ENCODE measurements around the gene ABHD8. TPM values are rescaled to one million over a fixed set of nuclear protein-coding genes. Genes with fewer than 3 reads are reported as not detected.
A peak's percentile ranks its signal among the peaks of the same experiment; 100 is the strongest.

The ABHD8 gene
- total and polyA plus RNA-seq, 2 of the 13 experiments (the other 11 are each of a cell fraction or from before 2014, with no cell fraction given), result 6.3 to 7.2 TPM

DNA sequence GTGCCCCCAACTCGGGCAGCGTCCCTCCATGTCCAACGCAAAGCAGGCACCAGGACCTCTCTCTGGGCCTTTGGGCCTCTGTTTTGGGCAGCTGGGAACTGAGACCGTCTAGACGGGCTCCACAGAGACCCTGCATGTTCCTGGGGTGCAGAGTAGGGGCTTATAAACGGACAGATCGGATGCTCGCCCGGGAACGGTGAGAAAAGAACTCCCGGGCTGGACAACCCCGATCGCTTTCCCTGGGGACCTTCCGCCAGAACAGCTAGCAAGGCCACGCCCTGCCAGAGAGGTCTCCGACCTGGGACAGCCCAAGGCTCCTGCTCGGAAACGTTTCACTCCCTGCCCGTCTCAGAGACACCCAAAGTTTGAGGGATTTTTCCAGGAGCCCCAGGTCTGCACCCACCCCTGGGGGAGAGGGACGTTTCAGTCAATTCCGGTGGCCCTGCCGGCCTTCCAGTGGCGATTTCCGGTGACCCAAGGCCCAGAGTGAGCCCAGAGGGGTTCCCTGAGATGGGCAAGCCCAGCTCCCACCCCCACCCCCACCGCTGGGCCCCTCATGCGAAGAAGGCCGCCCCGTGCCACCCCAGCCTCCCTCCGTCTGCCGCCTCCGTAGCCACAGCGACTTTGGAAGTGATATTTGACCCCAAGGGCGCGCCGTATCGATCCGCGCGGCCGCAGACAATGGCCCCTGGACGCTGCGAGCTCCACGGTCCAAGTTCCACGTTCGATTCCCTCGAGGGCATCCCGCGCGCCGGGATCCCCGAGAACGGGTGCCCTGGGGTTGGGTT, 59.2 kb downstream of the ABHD8 start (continued):
- TF ChIP-seq, protein P1, sequence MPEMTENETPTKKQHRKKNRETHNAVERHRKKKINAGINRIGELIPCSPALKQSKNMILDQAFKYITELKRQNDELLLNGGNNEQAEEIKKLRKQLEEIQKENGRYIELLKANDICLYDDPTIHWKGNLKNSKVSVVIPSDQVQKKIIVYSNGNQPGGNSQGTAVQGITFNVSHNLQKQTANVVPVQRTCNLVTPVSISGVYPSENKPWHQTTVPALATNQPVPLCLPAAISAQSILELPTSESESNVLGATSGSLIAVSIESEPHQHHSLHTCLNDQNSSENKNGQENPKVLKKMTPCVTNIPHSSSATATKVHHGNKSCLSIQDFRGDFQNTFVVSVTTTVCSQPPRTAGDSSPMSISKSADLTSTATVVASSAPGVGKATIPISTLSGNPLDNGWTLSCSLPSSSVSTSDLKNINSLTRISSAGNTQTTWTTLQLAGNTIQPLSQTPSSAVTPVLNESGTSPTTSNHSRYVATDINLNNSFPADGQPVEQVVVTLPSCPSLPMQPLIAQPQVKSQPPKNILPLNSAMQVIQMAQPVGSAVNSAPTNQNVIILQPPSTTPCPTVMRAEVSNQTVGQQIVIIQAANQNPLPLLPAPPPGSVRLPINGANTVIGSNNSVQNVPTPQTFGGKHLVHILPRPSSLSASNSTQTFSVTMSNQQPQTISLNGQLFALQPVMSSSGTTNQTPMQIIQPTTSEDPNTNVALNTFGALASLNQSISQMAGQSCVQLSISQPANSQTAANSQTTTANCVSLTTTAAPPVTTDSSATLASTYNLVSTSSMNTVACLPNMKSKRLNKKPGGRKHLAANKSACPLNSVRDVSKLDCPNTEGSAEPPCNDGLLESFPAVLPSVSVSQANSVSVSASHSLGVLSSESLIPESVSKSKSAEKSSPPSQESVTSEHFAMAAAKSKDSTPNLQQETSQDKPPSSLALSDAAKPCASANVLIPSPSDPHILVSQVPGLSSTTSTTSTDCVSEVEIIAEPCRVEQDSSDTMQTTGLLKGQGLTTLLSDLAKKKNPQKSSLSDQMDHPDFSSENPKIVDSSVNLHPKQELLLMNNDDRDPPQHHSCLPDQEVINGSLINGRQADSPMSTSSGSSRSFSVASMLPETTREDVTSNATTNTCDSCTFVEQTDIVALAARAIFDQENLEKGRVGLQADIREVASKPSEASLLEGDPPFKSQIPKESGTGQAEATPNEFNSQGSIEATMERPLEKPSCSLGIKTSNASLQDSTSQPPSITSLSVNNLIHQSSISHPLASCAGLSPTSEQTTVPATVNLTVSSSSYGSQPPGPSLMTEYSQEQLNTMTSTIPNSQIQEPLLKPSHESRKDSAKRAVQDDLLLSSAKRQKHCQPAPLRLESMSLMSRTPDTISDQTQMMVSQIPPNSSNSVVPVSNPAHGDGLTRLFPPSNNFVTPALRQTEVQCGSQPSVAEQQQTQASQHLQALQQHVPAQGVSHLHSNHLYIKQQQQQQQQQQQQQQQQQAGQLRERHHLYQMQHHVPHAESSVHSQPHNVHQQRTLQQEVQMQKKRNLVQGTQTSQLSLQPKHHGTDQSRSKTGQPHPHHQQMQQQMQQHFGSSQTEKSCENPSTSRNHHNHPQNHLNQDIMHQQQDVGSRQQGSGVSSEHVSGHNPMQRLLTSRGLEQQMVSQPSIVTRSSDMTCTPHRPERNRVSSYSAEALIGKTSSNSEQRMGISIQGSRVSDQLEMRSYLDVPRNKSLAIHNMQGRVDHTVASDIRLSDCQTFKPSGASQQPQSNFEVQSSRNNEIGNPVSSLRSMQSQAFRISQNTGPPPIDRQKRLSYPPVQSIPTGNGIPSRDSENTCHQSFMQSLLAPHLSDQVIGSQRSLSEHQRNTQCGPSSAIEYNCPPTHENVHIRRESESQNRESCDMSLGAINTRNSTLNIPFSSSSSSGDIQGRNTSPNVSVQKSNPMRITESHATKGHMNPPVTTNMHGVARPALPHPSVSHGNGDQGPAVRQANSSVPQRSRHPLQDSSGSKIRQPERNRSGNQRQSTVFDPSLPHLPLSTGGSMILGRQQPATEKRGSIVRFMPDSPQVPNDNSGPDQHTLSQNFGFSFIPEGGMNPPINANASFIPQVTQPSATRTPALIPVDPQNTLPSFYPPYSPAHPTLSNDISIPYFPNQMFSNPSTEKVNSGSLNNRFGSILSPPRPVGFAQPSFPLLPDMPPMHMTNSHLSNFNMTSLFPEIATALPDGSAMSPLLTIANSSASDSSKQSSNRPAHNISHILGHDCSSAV (CRISPR knock-in tag; IDR thresholded peaks at IDR 0.05; ENCODE audit: borderline replicate concordance), result no peak
- TF ChIP-seq, protein P2, sequence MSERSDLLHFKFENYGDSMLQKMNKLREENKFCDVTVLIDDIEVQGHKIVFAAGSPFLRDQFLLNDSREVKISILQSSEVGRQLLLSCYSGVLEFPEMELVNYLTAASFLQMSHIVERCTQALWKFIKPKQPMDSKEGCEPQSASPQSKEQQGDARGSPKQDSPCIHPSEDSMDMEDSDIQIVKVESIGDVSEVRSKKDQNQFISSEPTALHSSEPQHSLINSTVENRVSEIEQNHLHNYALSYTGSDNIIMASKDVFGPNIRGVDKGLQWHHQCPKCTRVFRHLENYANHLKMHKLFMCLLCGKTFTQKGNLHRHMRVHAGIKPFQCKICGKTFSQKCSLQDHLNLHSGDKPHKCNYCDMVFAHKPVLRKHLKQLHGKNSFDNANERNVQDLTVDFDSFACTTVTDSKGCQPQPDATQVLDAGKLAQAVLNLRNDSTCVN (CRISPR knock-in tag; IDR thresholded peaks at IDR 0.05; ENCODE audit: borderline replicate concordance), result no peak
- TF ChIP-seq ARNT (IDR thresholded peaks at IDR 0.05) (no peak), ZNF552 (CRISPR knock-in tag; IDR thresholded peaks at IDR 0.05; ENCODE audit: borderline replicate concordance) (no peak; the same call in 1 of the 2 replicates), ZSCAN21 (CRISPR knock-in tag; IDR thresholded peaks at IDR 0.05; ENCODE audit: borderline replicate concordance) (no peak; the same call in 1 of the 2 replicates), ESRRA (CRISPR knock-in tag; IDR thresholded peaks at IDR 0.05; ENCODE audit: low read depth) (peak; percentile 94), CC2D1A (CRISPR knock-in tag; IDR thresholded peaks at IDR 0.05) (no peak), IKZF1 (IDR thresholded peaks at IDR 0.05) (no peak), NFIB (CRISPR knock-in tag; IDR thresholded peaks at IDR 0.05; ENCODE audit: borderline replicate concordance) (no peak), NFKB2 (CRISPR knock-in tag; IDR thresholded peaks at IDR 0.05; ENCODE audit: borderline replicate concordance) (0 out of 2 replicates have a peak, but pooled peaks have one; percentile 44), ZNF605 (CRISPR knock-in tag; IDR thresholded peaks at IDR 0.05) (no peak), PCBP1 (IDR thresholded peaks at IDR 0.05; ENCODE audit: borderline replicate concordance, low read depth, low read length) (no peak), ATF7 (IDR thresholded peaks at IDR 0.05) (no peak), ATF7 (CRISPR knock-in tag; IDR thresholded peaks at IDR 0.05) (no peak), ZNF432 (CRISPR knock-in tag; IDR thresholded peaks at IDR 0.05; ENCODE audit: borderline replicate concordance) (no peak)
- TF ChIP-seq, protein P3, sequence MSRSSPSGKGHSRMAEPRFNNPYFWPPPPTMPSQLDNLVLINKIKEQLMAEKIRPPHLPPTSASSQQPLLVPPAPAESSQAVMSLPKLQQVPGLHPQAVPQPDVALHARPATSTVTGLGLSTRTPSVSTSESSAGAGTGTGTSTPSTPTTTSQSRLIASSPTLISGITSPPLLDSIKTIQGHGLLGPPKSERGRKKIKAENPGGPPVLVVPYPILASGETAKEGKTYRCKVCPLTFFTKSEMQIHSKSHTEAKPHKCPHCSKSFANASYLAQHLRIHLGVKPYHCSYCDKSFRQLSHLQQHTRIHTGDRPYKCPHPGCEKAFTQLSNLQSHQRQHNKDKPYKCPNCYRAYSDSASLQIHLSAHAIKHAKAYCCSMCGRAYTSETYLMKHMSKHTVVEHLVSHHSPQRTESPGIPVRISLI (CRISPR knock-in tag; IDR thresholded peaks at IDR 0.05; ENCODE audit: borderline replicate concordance), result no peak
- TF ChIP-seq, protein P4, sequence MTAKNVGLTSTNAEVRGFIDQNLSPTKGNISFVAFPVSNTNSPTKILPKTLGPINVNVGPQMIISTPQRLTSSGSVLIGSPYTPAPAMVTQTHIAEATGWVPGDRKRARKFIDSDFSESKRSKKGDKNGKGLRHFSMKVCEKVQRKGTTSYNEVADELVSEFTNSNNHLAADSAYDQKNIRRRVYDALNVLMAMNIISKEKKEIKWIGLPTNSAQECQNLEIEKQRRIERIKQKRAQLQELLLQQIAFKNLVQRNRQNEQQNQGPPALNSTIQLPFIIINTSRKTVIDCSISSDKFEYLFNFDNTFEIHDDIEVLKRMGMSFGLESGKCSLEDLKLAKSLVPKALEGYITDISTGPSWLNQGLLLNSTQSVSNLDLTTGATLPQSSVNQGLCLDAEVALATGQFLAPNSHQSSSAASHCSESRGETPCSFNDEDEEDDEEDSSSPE (CRISPR knock-in tag; IDR thresholded peaks at IDR 0.05), result peak; percentile 41; the same call in 1 of the 2 replicates
